CD4-positive, alpha-beta T cell treated with Interleukin-6 at 100 ng/mL for 8 hours (primary cell): ENCODE data around the gene SLC66A2.

Source experiments
- DNase-seq: peaks from one replicate; pipeline ENCODE4 v3.0.0-alpha.2; 2020; ENCODE audit warnings: mixed read lengths, low spot score

The SLC66A2 gene

DNA sequence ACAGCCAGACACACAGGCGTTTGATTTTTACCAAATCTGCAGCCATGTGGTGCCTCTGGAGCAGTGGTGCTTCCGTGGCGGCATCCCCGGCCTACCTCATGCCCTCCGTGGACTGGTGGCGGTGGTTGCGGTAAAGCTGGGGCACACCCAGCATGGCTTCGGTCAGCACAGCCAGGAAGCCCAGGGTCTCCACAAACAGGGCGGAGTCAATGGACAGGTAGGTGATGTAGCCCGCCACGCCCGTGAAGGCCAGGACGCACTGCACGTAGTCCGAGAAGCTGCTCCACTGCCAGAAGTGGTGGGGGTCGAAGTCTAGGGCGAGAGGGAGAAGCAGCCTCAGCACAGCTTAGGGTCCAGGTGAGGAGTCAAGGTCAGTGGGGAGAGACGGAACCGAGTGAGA lies 32.4 kb downstream of the SLC66A2 start:
- no peak for DNase-seq

DNA sequence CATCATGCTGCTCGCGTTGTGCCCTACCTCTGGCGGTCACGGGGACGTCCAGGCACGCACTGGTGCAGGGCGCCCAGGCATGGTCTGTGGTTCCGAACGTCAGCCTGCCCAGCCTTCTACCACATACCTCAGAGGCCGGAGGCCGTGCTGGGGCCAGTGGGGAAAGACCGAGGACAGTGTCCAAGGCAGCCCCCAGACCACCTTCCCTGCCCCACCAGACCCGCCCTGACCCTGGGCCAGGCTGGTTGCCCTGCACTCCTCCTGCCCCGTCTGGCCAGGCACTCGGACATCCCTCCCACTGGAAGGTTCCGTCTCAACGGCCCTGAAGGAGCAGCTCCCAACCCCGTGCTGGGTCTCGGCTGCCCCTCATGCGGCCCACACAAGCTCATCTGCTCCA lies 32.8 kb downstream of the SLC66A2 start:
- no peak for DNase-seq

DNA sequence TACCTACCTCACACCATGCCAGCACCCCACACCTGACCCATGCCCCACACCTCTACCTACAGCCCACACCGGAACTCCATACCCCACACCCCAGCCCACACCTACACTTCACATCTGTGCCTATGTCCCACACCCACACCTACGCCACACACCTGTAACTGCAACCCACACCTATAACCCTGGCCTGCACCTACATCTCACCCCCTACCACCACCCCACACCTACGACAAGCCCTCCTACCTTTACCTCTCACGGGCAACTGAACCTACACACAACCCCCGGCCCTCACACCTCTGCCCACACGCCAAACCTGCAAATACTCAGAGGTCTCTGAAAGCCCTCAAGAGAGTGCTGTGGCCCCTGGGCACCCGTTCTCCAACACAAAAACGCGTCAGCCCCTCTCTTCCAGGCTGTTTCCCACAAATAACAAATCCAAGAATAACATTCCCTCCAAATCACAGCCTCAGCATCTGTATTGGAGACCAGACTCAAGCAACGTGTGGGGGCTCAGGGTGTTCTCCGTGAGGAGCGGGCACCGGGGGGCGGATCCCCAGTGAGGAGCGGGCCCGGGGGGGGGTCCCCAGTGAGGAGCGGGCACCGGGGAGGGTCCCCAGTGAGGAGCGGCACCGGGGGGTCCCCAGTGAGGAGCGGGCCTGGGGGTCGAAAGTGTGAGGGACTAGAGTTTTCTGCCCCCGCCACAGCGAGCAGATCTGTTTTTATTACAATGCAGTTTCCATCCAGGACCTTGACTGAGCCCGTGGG lies 33.4 kb downstream of the SLC66A2 start:
- no peak for DNase-seq

DNA sequence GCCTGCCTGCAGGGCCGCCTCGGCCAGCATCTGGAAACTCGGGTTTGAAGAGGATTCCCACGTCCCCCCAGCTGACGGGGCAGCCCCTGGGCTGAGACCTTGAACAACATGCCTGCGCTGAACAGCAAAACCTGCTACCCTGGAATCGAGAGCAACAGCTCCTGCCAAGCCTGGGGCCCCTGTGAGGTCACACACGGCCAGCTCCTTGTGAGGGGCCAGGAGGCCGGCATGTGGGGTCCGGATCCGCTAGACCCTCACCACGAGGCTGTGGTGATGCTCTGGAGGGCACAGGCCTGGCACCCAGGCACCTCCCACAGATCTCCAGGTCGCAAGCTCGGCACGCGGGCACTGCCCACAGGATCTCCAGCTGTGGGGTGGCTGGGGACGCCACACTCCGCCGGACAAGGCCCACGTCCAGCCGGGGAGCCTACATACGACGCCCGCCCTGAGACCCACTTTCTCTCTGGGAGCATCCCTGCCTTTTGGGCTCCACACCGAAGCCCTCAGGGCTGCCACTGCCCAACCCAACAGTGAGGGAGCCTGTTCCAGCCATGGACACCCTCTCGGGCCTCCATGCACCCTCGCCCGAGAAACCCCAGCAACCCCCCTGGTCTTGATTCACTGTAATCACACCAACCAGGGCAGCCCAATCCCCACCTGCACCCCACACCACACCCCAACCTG lies 34.1 kb downstream of the SLC66A2 start:
- no peak for DNase-seq

DNA sequence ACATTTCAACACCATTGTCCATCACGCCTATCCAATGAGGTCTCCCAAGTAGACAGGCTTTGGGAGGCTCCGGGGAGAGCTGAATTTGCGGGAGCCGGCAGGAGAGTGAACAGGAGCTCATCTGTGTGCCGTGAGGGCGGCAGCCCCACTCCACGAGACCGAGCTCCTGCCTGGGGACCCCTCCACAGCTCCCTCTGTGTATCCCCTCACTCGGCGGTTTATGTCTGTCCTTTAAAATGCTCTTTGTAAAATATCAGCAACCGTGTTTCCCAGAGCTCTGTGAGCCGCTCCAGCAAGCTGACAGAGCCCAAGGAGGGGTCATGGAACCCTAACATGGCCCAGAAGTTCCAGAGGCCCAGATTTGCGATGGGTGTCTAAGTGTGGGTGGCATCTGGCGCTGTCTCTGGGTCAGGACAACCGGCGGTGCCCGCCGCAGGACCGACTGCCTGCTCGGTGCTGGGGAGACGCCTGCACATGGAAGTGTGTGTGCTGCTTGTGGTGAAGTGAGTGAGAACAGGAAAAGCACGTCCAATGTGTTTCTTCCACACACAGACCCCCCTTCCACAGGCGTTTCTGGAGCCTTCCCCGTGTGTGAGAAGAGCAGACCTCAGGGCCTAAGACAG lies 34.8 kb downstream of the SLC66A2 start:
- DNase-seq = no peak

DNA sequence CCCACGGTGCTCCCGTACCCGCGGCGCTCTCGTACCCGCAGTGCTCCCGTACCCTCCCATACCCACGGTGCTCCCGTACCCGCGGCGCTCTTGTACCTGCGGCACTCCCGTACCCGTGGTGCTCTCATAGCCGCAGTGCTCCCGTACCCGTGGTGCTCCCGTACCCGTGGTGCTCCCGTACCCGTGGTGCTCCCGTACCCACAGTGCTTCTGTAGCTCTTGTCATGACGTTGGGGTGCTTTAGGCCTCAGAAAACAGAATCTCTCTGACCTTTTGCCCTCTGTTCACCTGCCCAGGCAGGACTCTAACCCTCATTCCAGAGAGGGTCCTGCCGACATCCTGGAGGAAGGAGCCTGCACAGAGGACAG lies 35.3 kb downstream of the SLC66A2 start:
- no peak for DNase-seq

DNA sequence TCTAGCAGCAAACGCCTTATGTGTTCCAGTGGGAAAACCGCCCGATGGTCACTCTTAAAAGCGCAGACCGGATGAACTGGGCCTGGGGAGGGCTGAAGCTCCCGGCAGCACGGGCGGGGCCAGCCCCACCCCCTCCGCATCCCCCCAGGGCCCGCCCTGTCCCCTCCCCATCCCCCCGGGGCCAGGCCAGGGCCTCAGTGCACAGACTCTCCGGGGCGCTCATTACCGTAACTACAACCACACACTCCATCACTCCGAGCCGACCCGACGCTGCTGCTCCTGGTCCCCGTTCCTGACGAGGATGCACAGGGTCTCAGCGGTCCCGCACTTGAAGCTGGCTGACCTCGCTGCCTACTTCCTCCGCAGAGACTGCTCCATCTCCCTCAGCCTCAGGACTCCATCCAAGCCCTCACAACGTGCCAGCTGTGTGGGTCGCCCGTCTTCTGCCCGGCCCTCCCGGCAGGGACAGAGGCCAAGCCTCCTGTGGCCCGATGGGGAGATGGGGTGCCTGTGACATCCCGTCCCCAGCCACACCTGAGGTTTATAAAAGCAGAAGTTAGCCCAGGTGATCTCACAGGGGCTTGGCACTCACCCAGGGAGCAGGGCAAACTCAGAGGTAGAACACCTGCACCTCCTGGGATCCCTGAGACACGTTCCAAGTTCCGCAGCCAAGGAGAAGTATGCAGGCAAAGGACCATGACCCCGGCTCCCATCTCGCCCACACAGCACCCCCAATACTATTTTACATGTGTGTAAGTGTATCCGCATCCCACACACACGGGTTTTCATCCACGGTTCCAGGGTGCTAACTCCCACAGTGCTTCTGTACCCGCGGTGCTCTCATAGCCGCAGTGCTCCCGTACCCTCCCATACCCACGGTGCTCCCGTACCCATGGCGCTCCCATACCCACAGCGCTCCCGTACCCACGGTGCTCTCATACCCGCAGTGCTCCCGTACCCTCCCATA lies 36.0 kb downstream of the SLC66A2 start:
- DNase-seq = no peak

DNA sequence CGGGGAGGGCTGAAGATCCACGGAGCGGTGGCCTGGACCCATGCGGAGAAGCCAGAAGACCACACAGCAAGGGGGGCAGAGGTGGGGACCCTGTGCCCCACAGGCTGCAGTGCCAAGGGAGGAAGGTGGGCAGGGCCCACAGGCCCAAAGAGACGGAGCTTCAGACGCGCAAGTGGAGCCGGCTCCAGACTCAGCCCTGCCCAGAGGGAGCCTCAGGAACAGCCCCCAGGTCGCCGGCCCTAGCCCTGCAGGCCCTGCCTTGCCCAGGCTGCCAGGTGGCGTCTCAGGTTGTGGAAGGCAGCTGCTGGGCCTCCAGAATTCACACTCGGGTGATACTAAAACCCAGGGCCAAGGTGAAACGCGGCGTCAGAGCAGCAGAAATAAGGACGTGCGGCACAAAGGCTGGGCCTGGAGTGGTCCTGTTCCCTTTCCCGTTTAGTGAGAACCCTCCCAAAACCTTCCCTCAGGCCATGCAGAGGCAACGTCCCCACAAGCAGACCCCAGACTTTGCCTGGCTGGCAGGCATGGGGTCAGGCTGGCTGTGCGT lies 36.8 kb downstream of the SLC66A2 start:
- no peak for DNase-seq

DNA sequence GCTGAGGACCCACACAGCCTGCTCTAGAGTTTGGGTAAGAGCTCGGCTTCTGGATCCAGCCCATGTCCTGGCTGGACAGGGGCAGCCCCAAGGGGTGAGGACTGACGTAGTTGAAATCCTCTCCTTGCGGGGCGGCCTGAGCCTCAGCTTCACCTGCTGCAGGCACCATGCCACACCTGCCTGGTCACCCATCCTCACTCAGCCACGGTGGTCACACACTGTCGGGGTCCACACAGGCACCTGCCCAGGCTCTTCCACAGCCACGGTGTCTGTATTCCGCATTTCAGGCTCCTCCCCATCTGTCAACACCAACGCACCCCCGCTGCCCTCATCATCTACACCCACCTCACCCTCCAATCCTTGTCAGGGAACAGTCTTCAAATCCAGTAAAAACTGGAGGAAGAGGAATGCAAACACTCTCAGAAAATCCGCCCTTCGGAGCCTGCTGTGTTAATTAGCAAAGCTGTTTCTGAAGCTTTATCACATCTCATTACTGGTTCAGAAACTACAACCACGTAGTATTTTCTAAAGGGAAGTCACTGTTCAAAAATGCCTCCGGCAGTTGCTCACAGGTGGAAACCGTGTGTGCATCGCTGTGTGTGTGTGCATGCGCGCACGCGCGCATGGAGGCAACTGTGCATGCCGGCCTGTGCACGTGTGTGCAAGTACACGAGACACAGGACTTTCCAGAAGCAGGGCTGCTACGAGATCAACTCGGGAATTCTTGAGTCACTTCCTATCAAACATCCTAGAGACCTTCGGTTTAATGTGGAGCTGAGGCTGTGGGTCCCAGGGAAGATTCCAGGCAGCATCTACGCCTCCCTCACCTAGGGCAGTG lies 38.2 kb downstream of the SLC66A2 start:
- no peak for DNase-seq

DNA sequence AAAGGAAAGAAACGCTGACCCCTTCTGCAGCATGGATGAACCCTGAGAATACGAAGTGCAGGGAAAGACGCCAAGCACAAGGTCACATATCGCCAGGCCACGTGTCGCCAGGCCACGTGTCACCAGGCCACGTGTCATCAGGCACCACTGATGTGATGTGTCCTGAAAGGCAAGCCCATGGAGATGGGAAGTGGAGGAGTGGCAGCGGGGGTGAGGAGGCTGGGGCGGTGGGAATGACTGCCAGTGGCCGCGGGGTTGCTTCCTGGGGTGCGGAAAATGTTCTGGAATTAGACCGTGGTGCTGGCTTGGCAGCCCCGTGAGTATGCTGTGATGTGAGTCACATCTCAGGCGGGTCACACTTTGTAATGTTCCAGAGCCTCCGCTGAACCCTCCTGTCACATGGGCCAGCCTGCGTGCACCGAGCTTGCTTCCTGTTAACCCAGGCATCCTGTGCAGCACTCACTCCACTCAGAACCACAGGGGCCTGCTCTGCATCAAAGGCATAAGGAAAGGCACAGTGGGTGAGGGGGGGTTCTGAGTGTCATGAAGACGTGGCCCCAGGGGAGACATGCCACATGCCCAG lies 39.0 kb downstream of the SLC66A2 start:
- peak; percentile 26 for DNase-seq

DNA sequence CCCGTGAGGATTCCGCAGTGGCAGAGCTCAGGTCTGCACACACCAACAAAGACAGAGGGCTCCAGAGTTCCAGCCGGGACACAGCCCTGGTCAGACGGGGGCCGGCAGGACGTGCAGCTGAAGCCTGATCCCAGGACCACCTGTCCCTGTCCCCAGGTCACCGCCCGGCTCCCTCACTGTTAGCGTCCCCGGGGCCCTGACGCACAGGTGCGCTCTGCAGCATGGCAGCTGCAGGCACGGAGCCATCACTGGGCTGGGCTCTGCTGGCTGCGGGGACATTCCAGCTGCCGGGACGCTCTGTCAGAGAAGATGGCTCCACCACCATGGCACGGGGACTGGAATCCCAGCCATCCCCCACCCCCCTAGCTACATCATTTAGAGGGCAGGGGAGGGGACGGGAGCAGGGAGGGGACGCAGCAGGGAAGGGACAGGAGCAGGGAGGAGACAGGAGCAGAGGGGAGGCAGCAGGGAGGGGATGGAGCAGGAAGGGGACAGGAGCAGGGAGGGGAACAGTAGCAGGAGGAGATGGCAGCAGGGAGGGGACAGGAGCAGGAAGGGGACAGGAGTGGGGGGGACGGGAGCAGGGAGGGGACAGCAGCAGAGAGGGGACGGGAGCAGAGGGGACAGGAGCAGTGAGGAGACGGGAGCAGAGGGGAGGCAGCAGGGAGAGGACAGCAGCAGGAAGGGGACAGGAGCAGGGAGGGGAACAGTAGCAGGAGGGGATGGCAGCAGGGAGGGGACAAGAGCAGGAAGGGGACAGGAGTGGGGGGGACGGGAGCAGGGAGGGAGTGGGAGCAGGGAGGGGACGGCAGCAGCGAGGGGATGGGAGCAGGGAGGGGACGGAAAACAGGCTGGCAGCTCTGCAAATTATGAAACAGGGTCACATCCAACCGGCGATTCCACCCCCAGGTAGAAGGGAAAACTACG lies 39.8 kb downstream of the SLC66A2 start:
- no peak for DNase-seq

DNA sequence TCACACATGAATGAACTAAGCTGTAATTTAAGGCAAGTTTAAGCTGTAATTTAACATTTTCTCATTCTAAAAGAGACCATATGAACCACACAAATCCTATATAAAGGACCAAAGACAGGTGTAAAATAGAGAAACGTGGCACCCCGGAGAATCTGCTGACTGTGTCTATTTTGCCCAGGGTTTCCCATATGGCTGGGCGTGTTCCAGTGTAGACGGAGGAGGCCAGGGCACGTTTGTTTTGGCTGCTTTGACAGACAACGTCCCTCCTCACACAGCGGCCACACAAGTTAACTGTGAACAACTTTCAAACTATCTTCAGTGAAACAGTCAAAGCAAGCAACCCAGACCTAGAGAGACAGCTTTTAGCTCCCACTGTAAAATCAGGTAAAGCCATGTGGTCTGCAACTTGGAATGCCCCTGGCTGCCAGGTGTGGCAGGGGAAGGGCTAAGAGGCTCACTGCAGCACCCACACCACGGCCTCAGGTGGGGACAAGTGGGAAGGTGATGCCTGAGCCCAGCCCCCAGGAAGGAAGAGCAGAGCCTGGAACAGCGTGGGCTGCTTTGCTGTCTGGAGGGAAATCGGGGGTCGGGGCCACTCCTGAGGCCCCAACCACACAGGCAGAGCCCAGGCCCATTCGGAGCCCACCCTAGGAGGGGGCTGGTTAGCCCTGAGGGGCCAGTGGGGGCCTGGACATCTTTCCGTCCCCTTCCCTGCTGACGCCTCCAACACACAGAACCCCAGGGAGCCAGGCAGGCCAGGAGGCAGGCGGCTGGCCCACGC lies 40.7 kb downstream of the SLC66A2 start:
- DNase-seq = no peak

DNA sequence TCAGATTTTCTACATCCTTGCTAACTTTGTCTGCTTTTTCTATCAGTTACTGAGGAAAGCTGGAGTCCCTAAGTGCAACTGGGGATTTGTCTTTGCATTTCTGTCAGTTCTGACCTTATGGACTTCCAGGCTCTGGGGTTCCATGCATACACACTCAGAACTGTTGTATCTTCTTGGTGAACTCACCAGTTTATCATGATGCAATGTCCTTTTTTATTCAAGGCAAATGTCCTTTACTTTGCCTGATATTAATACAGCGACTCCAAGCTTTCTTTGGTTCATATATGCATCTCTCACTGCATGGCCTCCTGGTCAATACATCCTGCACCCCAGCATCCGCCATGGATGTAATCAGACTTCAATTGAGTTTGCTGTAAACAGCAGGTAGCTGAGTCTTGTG lies 44.7 kb downstream of the SLC66A2 start:
- DNase-seq = no peak

DNA sequence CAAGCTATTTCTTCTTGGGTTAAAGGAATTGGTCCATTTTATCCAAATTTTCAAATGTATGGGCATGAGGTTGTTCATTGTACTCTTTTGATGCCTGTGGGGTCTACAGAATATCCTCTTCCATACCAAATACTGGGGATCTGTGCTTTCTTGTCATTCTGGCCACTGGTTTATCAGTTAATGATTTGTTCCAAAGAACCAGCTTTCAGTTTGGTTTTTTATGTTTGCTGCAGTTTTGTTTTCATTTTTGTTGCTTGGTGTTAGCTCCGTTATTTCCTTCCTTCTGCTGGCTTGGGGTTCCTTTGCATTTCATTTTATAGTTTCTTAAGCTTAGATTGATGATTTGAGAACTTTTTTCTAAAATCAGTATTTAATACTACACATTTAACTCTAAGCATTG lies 45.5 kb downstream of the SLC66A2 start:
- DNase-seq = no peak

DNA sequence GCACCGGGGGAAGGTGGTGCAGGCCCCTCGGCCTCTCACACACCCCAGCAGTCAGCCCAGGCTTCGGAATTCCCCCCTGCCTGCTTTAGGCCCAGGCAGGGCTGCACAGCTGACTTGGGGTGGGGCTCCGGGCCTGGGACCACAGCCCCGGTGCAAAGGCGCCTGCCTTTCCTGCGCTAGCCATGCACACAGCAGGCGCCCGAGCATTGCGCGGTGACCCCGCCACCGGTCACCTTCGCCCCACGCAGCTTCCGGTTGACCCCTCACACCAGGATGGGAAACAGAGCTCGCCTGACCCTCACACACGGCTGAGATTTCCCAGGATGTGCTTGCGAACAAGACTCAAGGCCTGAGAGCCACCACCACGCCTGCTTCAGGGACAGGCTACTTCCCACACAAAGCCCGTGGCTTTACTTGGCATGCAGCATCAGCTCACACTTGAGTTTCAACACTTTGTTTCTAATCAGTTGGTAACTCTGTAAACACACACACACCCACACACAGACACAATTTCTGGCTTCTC lies 46.0 kb downstream of the SLC66A2 start:
- no peak for DNase-seq

DNA sequence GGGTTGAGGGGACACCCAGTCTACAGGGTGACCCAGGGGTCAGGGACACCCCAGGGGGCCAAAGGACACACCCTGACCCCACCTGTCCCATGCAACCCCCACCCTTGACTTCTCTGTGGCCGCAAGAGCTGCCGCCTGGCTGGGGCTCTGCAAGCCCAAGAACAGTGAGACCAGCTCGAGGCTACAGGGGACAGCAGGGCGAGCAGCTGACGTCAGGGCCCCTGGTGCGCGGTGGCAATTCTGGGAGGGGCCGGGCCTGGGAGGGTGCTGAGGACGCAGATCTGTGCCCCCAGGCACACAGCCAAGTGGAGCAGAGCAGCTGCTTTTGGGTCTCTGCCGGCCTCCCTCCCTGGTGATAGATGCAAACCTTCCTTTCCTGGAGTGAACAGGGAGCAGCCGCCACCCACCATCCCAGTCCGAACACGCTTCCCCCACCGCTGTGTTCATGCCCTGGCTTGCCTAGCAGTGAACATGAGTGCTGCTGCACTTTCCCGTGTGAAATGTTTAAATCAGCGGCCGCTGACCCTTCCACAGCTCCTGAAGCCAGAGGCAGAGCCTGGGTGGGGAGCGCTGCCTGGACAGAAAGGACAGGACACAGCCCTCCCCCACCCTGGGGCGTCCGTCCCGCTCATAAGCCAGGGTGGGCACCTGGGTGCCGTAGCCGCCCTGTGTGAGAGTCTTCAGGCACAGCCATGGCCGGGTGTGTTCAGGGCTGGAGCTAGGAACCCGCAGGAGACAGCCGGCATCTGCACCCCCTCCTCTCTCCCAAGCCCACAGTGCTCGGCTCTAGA lies 46.9 kb downstream of the SLC66A2 start:
- DNase-seq = no peak

DNA sequence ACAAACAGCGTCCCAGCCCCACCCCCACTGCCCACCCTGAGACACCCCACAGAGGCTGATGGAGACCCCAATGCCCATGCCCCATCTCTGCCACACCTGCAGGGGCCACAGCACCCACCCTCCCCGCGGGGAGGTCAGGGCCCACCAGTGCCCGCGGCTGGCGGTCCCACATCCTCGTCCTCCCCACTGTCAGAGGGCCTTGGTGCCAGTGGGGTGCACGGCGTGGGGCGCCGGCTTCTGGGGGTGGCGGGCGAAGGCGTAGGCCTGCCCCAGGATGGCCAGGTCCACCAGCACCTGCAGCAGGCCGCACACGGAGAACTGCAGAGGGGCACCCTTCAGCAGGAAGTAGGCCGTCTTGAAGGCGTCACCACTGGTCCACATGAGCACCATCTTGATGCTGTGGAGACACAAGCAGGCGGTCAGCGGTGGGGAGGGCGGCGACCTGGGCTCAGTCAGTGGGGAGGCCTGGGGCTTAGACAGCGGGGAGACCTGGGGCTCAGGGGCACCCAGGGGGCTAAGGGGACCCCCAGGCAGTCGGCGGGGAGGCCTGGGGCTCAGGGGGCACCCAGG lies 47.6 kb downstream of the SLC66A2 start:
- no peak for DNase-seq
